Panc1 (cell line): ENCODE results near the gene EOLA2. TPM values are rescaled to one million over a fixed set of nuclear protein-coding genes. Genes with fewer than 3 reads are reported as not detected.
A peak's percentile ranks its signal among the peaks of the same experiment; 100 is the strongest.
"Not testable (repeated sequence)": the region's sequence is repeated elsewhere in the genome, so short reads cannot be mapped to it uniquely, and the experiment has no call there.

ENCODE experiments used
- ATAC-seq: fragments of 200-7000 bp; cut with Tn5 transposase; 2 replicates; pipeline ENCODE4 v1.9.1; 2020; ENCODE audit warnings: mild to moderate bottlenecking, moderate library complexity
- BruUV-seq: library from RNA; stranded (reverse); fragments of 400-500 nt; replicated peaks from 2 replicates; lab custom pipeline; 2021; lab: Mats Ljungman, UMichigan
- CTCF ChIA-PET: fragments of 300-600 bp; sonication (Branson Sonifier 250); formaldehyde crosslinking; loops from one replicate; lab custom pipeline; 2022; ENCODE audit warnings: antibody characterized with exemption; lab: Charles Lee
- POLR2A ChIA-PET: fragments of 300-600 bp; sonication (Branson Sonifier 250); formaldehyde crosslinking; loops from one replicate; lab custom pipeline; 2022; ENCODE audit warnings: antibody characterized with exemption; lab: Charles Lee
- DNase-seq: peaks from one replicate; pipeline ENCODE4 v3.0.0-alpha.2; 2010; ENCODE audit warnings: low read depth, low spot score
- H3K27ac ChIP-seq: 2 replicates; pipeline ENCODE4 v1.5.1; 2011; ENCODE audit warnings: mild to moderate bottlenecking, low read length, inconsistent platforms
- H3K27me3 ChIP-seq: fragments of 200-500 bp; sonication (Bioruptor generic); 2 replicates; pipeline ENCODE4 v1.6.0; 2014; ENCODE audit warnings: low read length, inconsistent platforms; ENCODE audit not compliant: control insufficient read depth, insufficient read depth
- H3K36me3 ChIP-seq: fragments of 200-500 bp; sonication (Bioruptor generic); 2 replicates; pipeline ENCODE4 v1.5.1; 2014; ENCODE audit warnings: inconsistent platforms, mild to moderate bottlenecking, low read length, moderate library complexity; ENCODE audit not compliant: control insufficient read depth, insufficient read depth
- H3K4me1 ChIP-seq: 2 replicates; pipeline ENCODE4 v1.5.1; 2011; ENCODE audit warnings: inconsistent platforms, mild to moderate bottlenecking, low read length, moderate library complexity; ENCODE audit not compliant: control insufficient read depth, insufficient read depth
- H3K4me3 ChIP-seq, 2 experiments: 2 replicates each; pipeline ENCODE4 v1.5.1; 2011 to 2012; ENCODE audit warnings: low read depth in 2 of 2, low read length in 2 of 2, mild to moderate bottlenecking in 2 of 2, inconsistent platforms in 1 of 2, moderate library complexity in 1 of 2
- H3K9me3 ChIP-seq: fragments of 200-500 bp; sonication (Bioruptor generic); 2 replicates; pipeline ENCODE4 v1.5.1; 2014; ENCODE audit warnings: low read depth, mild to moderate bottlenecking, inconsistent platforms, low read length, moderate library complexity; ENCODE audit not compliant: control insufficient read depth, insufficient read depth
- POLR2AphosphoS5 ChIP-seq: IDR thresholded peaks from 2 replicates; pipeline ENCODE4 v1.6.1; 2012; ENCODE audit warnings: mild to moderate bottlenecking, low read depth, low read length, moderate library complexity
- SIN3A ChIP-seq: IDR thresholded peaks from 2 replicates; pipeline ENCODE4 v1.6.1; 2012; ENCODE audit warnings: low read depth, mild to moderate bottlenecking, low read length, moderate library complexity, borderline replicate concordance; ENCODE audit not compliant: insufficient read depth
- in situ Hi-C: cut with HindIII; loops from 2 replicates; pipeline ENCODE4 v1.10.0; 2016; ENCODE audit warnings: low sequenced_read_pairs, low pct_unique_long_range_greater_than_20kb
- intact Hi-C: fragments of 100-400 bp; cut with micrococcal nuclease; formaldehyde crosslinking; loops from one replicate; pipeline ENCODE4 v1.10.0; 2022; ENCODE audit not compliant: unreplicated experiment
- total RNA-seq: library from RNA; stranded (reverse); gene quantifications from one replicate; pipeline ENCODE4 v1.2.1, GENCODE V29; 2021; ENCODE audit not compliant: unreplicated experiment
- TF ChIP-seq, protein P1 (sequence below): fragments of 450-650 bp; IDR thresholded peaks from 2 replicates; pipeline ENCODE4 v1.5.1; 2017; ENCODE audit warnings: mild to moderate bottlenecking
- TF ChIP-seq, protein P2 (sequence below), 2 experiments: IDR thresholded peaks; 2 replicates each; pipeline ENCODE4 v1.6.1; 2011 to 2012; ENCODE audit warnings: low read depth in 2 of 2, control low read depth in 1 of 2, low read length in 1 of 2, mild to moderate bottlenecking in 1 of 2, moderate library complexity in 1 of 2; ENCODE audit not compliant: insufficient read depth in 1 of 2

The EOLA2 gene
- total RNA-seq, 1 experiment from 2014 or later = 75.0 TPM

DNA sequence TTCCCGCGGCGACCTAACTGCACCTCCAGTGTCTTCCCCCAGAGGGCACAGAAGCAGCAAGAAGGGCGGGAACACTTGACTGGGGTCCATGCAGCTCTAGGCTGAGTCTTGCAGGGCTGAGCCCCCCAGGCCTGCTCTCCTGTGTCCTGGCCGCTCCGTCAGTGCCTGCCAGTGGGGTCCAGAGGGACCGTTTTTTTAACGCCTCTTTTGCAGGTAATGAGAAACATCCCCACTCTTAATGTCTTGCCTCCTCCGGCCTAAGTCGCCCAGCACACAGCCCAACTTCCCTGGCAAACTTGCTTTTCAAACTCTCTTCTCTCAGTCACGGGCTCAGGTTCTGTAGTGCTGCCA lies 2.4 kb upstream of the EOLA2 start:
- in situ Hi-C loops, BruUV-seq, H3K4me1 ChIP-seq, POLR2A ChIA-PET, H3K27ac ChIP-seq, H3K27me3 ChIP-seq, intact Hi-C loops, H3K9me3 ChIP-seq, DNase-seq, H3K36me3 ChIP-seq, ATAC-seq: not testable (repeated sequence)
- peak overlapping the region; percentile 58 to 76 for H3K4me3 ChIP-seq
- CTCF ChIA-PET = interaction anchor here (0.8 to 1.0 kb wide), 3 partner anchors 8 to 743 kb away, joined by 3 to 4 read pairs (median 3); no protein-coding TSS in a partner anchor
- TF ChIP-seq, protein P1, sequence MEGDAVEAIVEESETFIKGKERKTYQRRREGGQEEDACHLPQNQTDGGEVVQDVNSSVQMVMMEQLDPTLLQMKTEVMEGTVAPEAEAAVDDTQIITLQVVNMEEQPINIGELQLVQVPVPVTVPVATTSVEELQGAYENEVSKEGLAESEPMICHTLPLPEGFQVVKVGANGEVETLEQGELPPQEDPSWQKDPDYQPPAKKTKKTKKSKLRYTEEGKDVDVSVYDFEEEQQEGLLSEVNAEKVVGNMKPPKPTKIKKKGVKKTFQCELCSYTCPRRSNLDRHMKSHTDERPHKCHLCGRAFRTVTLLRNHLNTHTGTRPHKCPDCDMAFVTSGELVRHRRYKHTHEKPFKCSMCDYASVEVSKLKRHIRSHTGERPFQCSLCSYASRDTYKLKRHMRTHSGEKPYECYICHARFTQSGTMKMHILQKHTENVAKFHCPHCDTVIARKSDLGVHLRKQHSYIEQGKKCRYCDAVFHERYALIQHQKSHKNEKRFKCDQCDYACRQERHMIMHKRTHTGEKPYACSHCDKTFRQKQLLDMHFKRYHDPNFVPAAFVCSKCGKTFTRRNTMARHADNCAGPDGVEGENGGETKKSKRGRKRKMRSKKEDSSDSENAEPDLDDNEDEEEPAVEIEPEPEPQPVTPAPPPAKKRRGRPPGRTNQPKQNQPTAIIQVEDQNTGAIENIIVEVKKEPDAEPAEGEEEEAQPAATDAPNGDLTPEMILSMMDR = peak; percentile 53

DNA sequence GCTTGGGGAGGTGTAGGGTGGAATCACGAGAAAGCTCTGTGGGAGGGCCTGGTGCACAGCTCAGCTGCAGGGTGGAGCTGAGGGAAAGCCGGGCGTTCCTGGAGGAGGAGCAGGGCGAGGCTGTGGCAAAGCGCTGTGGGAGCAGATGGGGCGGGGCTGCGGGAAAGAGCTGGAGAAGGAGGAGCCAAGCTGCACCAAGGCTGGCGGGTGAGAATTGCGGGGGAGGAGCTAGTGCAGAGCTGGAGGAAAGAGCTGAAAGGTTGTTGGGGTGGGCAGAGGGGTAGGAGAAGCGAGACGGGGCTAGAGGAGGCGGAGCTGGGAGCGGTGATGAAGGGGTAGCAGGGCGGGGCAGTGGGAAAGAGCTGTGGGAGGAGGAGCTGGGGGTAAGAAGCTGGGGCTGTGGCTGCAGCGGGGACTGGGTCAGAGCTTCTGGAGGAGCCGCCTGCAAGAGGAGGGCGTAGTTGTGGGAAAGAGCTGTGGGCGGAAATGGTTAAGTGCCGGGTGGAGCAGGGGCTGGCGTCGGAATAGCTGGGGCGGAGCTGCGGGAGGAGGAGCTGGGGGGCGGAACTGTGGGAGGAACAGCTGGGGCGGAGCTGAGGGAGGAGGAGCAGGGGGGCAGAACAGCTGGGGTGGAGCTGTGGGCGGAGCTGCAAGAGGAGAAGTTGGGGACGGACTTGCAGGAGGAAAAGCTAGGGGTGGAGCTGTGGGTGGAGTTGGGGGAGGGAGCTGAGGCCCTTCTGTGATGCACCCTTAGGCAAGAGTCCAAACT lies 1.8 kb upstream of the EOLA2 start:
- H3K4me3 ChIP-seq = peak overlapping the region; percentile 58 to 76
- BruUV-seq = TSS peak; percentile 90
- DNase-seq (peak; percentile 82), ATAC-seq (peak; percentile 85)
- POLR2A ChIA-PET = interaction anchor here (0.6 to 0.7 kb wide), 3 partner anchors 628 to 1278 kb away, joined by 3 to 8 read pairs (median 8); partner anchors contain the start of gene MTM1
- CTCF ChIA-PET = interaction anchor here (0.5 to 1.0 kb wide), 6 partner anchors 8 to 743 kb away, joined by 3 to 9 read pairs (median 4); no protein-coding TSS in a partner anchor
- TF ChIP-seq, protein P1 = no peak
- TF ChIP-seq, protein P2, sequence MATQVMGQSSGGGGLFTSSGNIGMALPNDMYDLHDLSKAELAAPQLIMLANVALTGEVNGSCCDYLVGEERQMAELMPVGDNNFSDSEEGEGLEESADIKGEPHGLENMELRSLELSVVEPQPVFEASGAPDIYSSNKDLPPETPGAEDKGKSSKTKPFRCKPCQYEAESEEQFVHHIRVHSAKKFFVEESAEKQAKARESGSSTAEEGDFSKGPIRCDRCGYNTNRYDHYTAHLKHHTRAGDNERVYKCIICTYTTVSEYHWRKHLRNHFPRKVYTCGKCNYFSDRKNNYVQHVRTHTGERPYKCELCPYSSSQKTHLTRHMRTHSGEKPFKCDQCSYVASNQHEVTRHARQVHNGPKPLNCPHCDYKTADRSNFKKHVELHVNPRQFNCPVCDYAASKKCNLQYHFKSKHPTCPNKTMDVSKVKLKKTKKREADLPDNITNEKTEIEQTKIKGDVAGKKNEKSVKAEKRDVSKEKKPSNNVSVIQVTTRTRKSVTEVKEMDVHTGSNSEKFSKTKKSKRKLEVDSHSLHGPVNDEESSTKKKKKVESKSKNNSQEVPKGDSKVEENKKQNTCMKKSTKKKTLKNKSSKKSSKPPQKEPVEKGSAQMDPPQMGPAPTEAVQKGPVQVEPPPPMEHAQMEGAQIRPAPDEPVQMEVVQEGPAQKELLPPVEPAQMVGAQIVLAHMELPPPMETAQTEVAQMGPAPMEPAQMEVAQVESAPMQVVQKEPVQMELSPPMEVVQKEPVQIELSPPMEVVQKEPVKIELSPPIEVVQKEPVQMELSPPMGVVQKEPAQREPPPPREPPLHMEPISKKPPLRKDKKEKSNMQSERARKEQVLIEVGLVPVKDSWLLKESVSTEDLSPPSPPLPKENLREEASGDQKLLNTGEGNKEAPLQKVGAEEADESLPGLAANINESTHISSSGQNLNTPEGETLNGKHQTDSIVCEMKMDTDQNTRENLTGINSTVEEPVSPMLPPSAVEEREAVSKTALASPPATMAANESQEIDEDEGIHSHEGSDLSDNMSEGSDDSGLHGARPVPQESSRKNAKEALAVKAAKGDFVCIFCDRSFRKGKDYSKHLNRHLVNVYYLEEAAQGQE (IDR thresholded peaks at IDR 0.05; ENCODE audit: insufficient read depth in 1 of 2, low read depth in 2 of 2, low read length in 1 of 2) = no peak
- TF ChIP-seq POLR2AphosphoS5 (peak; percentile 75; the same call in 1 of the 2 replicates), SIN3A (0 out of 2 replicates have a peak, but pooled peaks have one; percentile 47)
- intact Hi-C loops (no loop called here), in situ Hi-C loops (no loop called here)
- H3K9me3 ChIP-seq = no peaks in the 10 kb centered on the region
- H3K27ac ChIP-seq = peak overlapping the region; percentile 81
- H3K27me3 ChIP-seq = no peaks in the 10 kb centered on the region
- H3K36me3 ChIP-seq = no peaks in the 10 kb centered on the region
- peaks cover 7% of the 10 kb centered on the region; the same call in 1 of the 2 replicates for H3K4me1 ChIP-seq
